K562 (cell line): ENCODE results near the gene PRMT7. TPM values are rescaled to one million over a fixed set of nuclear protein-coding genes. Genes with fewer than 3 reads are reported as not detected.

ENCODE experiments used
- ATAC-seq: fragments of 200-7000 bp; cut with Tn5 transposase; 3 replicates; pipeline ENCODE4 v1.9.1; 2020; ENCODE audit warnings: moderate library complexity
- Bru-seq: library from RNA; stranded (reverse); fragments of 400-500 nt; gene quantifications from one replicate; lab custom pipeline; 2021; lab: Mats Ljungman, UMichigan
- BruChase-seq, 2 experiments: library from RNA; stranded (reverse); fragments of 400-500 nt; gene quantifications; one replicate each; lab custom pipeline; 2021; lab: Mats Ljungman, UMichigan
- BruUV-seq: library from RNA; stranded (reverse); fragments of 400-500 nt; replicated peaks from 2 replicates; lab custom pipeline; 2021; lab: Mats Ljungman, UMichigan
- CTCF ChIA-PET: fragments of 300-600 bp; formaldehyde crosslinking; extraction: SDS; loops from one replicate; lab custom pipeline; 2021; ENCODE audit warnings: low intra/inter-chr PET ratio; lab: Yijun Ruan, JAX
- POLR2A ChIA-PET: fragments of 300-600, 350-650 bp; sonication (Branson Sonifier 250); formaldehyde crosslinking; extraction: SDS; loops from one replicate; lab custom pipeline; 2021; ENCODE audit warnings: antibody characterized with exemption, inconsistent platforms; lab: Yijun Ruan, JAX
- DNase-seq, 4 experiments: peaks; one replicate each; pipeline versions ENCODE4 v3.0.0 to v3.0.0-alpha.2; 2011 to 2018; ENCODE audit warnings: low spot score in 3 of 4, mixed read lengths in 3 of 4; ENCODE audit errors: extremely low read depth in 1 of 4
- FAIRE-seq: peaks from 2 replicates; lab custom pipeline; 2011; peaks lifted over from hg19 to GRCh38; lab: Jason Lieb, UNC
- H2AFZ ChIP-seq: 2 replicates; pipeline ENCODE4 v1.6.0; 2011; ENCODE audit warnings: low read depth, low read length, control low read depth, inconsistent platforms
- H3K27ac ChIP-seq: fragments of 200-600 bp; 3 replicates; pipeline ENCODE4 v1.8.0; 2011; ENCODE audit warnings: low read depth, mild to moderate bottlenecking, control low read depth, inconsistent platforms, low read length, moderate library complexity, mixed read lengths; ENCODE audit errors: extremely low read depth
- H3K27me3 ChIP-seq, 2 experiments: fragments of 300-600 bp in 1 of 2; 2 replicates in 1 of 2; 3 replicates in 1 of 2; pipeline versions ENCODE4 v1.6.0 to v1.8.0; 2011; ENCODE audit warnings: inconsistent platforms in 2 of 2, low read length in 2 of 2, mild to moderate bottlenecking in 1 of 2, mixed read lengths in 1 of 2, moderate library complexity in 1 of 2; ENCODE audit not compliant: control insufficient read depth in 2 of 2, insufficient read depth in 2 of 2
- H3K36me3 ChIP-seq: fragments of 300-600 bp; 3 replicates; pipeline ENCODE4 v1.8.0; 2011; ENCODE audit warnings: mild to moderate bottlenecking, low read length, inconsistent platforms; ENCODE audit not compliant: control insufficient read depth, insufficient read depth
- H3K4me1 ChIP-seq, 2 experiments: fragments of 200-600 bp in 1 of 2; replicated peaks in 1 of 2; 2 replicates in 1 of 2; 3 replicates in 1 of 2; pipeline versions ENCODE4 v1.5.1 to v1.8.0; 2011; ENCODE audit warnings: inconsistent platforms in 2 of 2, low read length in 2 of 2, mild to moderate bottlenecking in 1 of 2, mixed read lengths in 1 of 2, moderate library complexity in 1 of 2; ENCODE audit not compliant: control insufficient read depth in 2 of 2, insufficient read depth in 2 of 2
- H3K4me2 ChIP-seq: 2 replicates; pipeline ENCODE4 v1.6.1; 2011; ENCODE audit warnings: low read length, control low read depth, inconsistent platforms, mixed read lengths; ENCODE audit not compliant: insufficient read depth
- H3K4me3 ChIP-seq: fragments of 200-600 bp; sonication (generic), shearing (Covaris generic); 2 replicates; pipeline ENCODE4 v1.5.1; 2016; ENCODE audit warnings: control low read depth, inconsistent platforms
- H3K79me2 ChIP-seq: fragments of 200-600 bp; 3 replicates; pipeline ENCODE4 v1.8.0; 2011; ENCODE audit warnings: low read length, inconsistent platforms; ENCODE audit not compliant: control insufficient read depth, insufficient read depth
- H3K9ac ChIP-seq, 2 experiments: 2 replicates each; pipeline versions ENCODE4 v1.6.0 to v1.6.1; 2011; ENCODE audit warnings: low read depth in 2 of 2, low read length in 2 of 2, control low read depth in 1 of 2, inconsistent platforms in 1 of 2, mild to moderate bottlenecking in 1 of 2, mixed read lengths in 1 of 2; ENCODE audit not compliant: insufficient read depth in 1 of 2
- H3K9me1 ChIP-seq: one replicate; pipeline ENCODE4 v1.6.0; 2011; ENCODE audit warnings: inconsistent platforms, mild to moderate bottlenecking, low read length, moderate library complexity; ENCODE audit not compliant: control insufficient read depth, insufficient read depth
- H3K9me3 ChIP-seq: replicated peaks from 2 replicates; pipeline ENCODE4 v1.5.1; 2011; ENCODE audit warnings: low read depth, low read length, inconsistent platforms; ENCODE audit not compliant: control insufficient read depth, insufficient read depth
- H4K20me1 ChIP-seq: replicated peaks from 2 replicates; pipeline ENCODE4 v1.6.1; 2011; ENCODE audit warnings: low read length, inconsistent platforms, mixed read lengths; ENCODE audit not compliant: control insufficient read depth, insufficient read depth
- ARHGAP35 ChIP-seq: fragments of 450-650 bp; IDR thresholded peaks from 2 replicates; pipeline ENCODE4 v1.6.1; 2018; ENCODE audit not compliant: partially characterized antibody
- GABPA ChIP-seq: fragments of 200-800 bp; sonication (Bioruptor generic); conservative IDR thresholded peaks from 2 replicates; pipeline ENCODE4 v1.6.1; 2016; ENCODE audit warnings: low read depth, missing genetic modification characterization, missing compliant biosample characterization
- MTF1 ChIP-seq: fragments of 250-450 bp; sonication (Bioruptor Pico); IDR thresholded peaks from 2 replicates; pipeline ENCODE4 v1.9.0; 2021; ENCODE audit warnings: moderate library complexity, mild to moderate bottlenecking, inconsistent platforms, borderline replicate concordance
- WGBS: fragments of 100-300 bp; shearing (Covaris generic); methylation state at CpG from one replicate; pipeline ENCODE4 v1.1.6; 2016; ENCODE audit warnings: low coverage, mixed read lengths; ENCODE audit not compliant: insufficient coverage; ENCODE audit errors: missing lambda C conversion rate; 5-methylcytosine and 5-hydroxymethylcytosine counted together
- in situ Hi-C: fragments of 300-500 bp; cut with MboI; formaldehyde crosslinking; loops from 4 replicates; pipeline ENCODE4 v1.15.0; 2018; ENCODE audit warnings: inconsistent platforms, mixed read lengths
- intact Hi-C: fragments of 100-400 bp; cut with micrococcal nuclease; formaldehyde crosslinking; loops from 2 replicates; pipeline ENCODE4 v1.14.2; 2022
- long read RNA-seq, 3 experiments: library from polyadenylated mRNA in 2 of 3; library from RNA in 1 of 3; unstranded in 2 of 3; stranded (forward) in 1 of 3; transcript quantifications; one replicate each; pipeline ENCODE4 v2.0.0, GENCODE V29; 2019 to 2022
- polyA minus RNA-seq, 3 experiments: library from RNA; depleted of rRNA, polyadenylated mRNA; stranded (reverse); fragments of >200 nt; gene quantifications; 2 replicates each; pipeline ENCODE4 v1.2.3, GENCODE V29; 2011
- polyA plus RNA-seq, 8 experiments: library from polyadenylated mRNA; depleted of rRNA in 4 of 8; stranded (reverse) in 5 of 8; unstranded in 3 of 8; fragments of >200 nt; fragmentation: Nextera tagmentation in 2 of 8; fragmentation: Illumina TruSeq in 1 of 8; extraction: Ambion mirVana in 2 of 8; extraction: Trizol in 1 of 8; gene quantifications; 2 replicates each; pipeline versions ENCODE4 v1.2.1 to v1.2.3, GENCODE V29; 2011 to 2014; ENCODE audit warnings: inconsistent platforms in 1 of 8, missing spikeins in 1 of 8
- total RNA-seq, 7 experiments: library from RNA; depleted of rRNA in 6 of 7; stranded (reverse); fragments of >200 nt in 6 of 7; fragmentation: Illumina TruSeq in 2 of 7; extraction: Trizol in 2 of 7; gene quantifications; 2 replicates each; pipeline versions ENCODE4 v1.2.1 to v1.2.3, GENCODE V29; 2011 to 2021; ENCODE audit warnings: low replicate concordance in 1 of 7
- TF ChIP-seq, protein P1 (sequence below): fragments of 250-450 bp; sonication (Bioruptor Pico); IDR thresholded peaks from 2 replicates; pipeline ENCODE4 v1.4.0; 2020; ENCODE audit warnings: mild to moderate bottlenecking, moderate library complexity

PRMT7 gene, protein sequence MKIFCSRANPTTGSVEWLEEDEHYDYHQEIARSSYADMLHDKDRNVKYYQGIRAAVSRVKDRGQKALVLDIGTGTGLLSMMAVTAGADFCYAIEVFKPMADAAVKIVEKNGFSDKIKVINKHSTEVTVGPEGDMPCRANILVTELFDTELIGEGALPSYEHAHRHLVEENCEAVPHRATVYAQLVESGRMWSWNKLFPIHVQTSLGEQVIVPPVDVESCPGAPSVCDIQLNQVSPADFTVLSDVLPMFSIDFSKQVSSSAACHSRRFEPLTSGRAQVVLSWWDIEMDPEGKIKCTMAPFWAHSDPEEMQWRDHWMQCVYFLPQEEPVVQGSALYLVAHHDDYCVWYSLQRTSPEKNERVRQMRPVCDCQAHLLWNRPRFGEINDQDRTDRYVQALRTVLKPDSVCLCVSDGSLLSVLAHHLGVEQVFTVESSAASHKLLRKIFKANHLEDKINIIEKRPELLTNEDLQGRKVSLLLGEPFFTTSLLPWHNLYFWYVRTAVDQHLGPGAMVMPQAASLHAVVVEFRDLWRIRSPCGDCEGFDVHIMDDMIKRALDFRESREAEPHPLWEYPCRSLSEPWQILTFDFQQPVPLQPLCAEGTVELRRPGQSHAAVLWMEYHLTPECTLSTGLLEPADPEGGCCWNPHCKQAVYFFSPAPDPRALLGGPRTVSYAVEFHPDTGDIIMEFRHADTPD
- total RNA-seq (2011; cell fraction: chromatin; rRNA removed; ENCODE audit: low replicate concordance): 222 and 419 TPM in 2 replicates
- 230 and 239 TPM in 2 replicates for total RNA-seq (2011; cell fraction: nucleolus; rRNA removed)
- 180 and 199 TPM in 2 replicates for total RNA-seq (2011; cell fraction: nucleoplasm; rRNA removed)
- total RNA-seq (2014; rRNA removed): 78.3 and 90.2 TPM in 2 replicates
- 48.0 and 56.7 TPM in 2 replicates for total RNA-seq (2014; rRNA removed; fragmentation: Illumina TruSeq; extraction: Trizol)
- total RNA-seq (2015; rRNA removed; fragmentation: Illumina TruSeq; extraction: Trizol): 69.7 and 73.1 TPM in 2 replicates
- total RNA-seq (2021): 78.6 and 79.4 TPM in 2 replicates
- 69.9 and 74.1 TPM in 2 replicates for polyA plus RNA-seq (2011; rRNA removed)
- polyA plus RNA-seq (2011; cell fraction: cytosol; rRNA removed): 63.9 and 89.3 TPM in 2 replicates
- polyA plus RNA-seq (2011; cell fraction: nucleus; rRNA removed): 335 and 470 TPM in 2 replicates
- 59.7 and 71.7 TPM in 2 replicates for polyA plus RNA-seq (2012)
- polyA plus RNA-seq (2014; fragmentation: Illumina TruSeq; extraction: Trizol): 66.6 and 85.9 TPM in 2 replicates
- polyA plus RNA-seq (2014; fragmentation: Nextera tagmentation; extraction: Ambion mirVana): 10 to 100 TPM in 1 of 2 experiments, 1 to 10 TPM in 1; 6.4 to 12.6 TPM
- polyA plus RNA-seq (2014; rRNA removed): 83.7 and 88.8 TPM in 2 replicates
- polyA minus RNA-seq (2011; rRNA and poly(A)+ RNA removed): 70.0 and 109 TPM in 2 replicates
- 49.6 and 60.8 TPM in 2 replicates for polyA minus RNA-seq (2011; cell fraction: cytosol; rRNA and poly(A)+ RNA removed)
- polyA minus RNA-seq (2011; cell fraction: nucleus; rRNA and poly(A)+ RNA removed): 92.9 and 103 TPM in 2 replicates
- Bru-seq, nascent RNA: percentile 77 among the genes with signal in this experiment
- BruChase-seq, experiment 1, labeled RNA remaining after a 2-hour chase: percentile 74 among the genes with signal in this experiment
- percentile 70 among the genes with signal in this experiment for BruChase-seq, experiment 2, labeled RNA remaining after a 6-hour chase
- long read RNA-seq, experiment 1, full-length matches to known transcripts: 8 of 244 reads
- long read RNA-seq, experiment 1, partial matches to known transcripts: 54 of 244 reads
- long read RNA-seq, experiment 1, other reads (novel, unspliced or antisense): 182 of 244 reads
- long read RNA-seq, experiment 2, partial matches to known transcripts: 15 of 72 reads
- long read RNA-seq, experiment 2, other reads (novel, unspliced or antisense): 54 of 72 reads
- long read RNA-seq, experiment 3, partial matches to known transcripts: 5 of 59 reads
- long read RNA-seq, experiment 3, other reads (novel, unspliced or antisense): 53 of 59 reads

GRCh38 chr16:68310774-68311511 lies at the start of gene PRMT7, which contains the start of gene SLC7A6OS:
PRMT7 (plus strand) TSS chr16:68311019; CDS start chr16:68315980, 4,961 bp downstream.
SLC7A6OS (minus strand) TSS chr16:68310946; CDS start chr16:68310926, 20 bp downstream.
- no peaks in the 10 kb centered on the region for H3K9me3 ChIP-seq
- peak within 1 kb of the TSS; percentile 78 to 94 for H3K9ac ChIP-seq
- H3K4me2 ChIP-seq: peak within 1 kb of the TSS; percentile 94
- under 1% methylated on average over 53 of the region's 62 CpGs for WGBS
- TSS peak; percentile 60 for BruUV-seq
- DNase-seq (peak; percentile 92 to 96 (median 94)), FAIRE-seq (peak; percentile 92), ATAC-seq (peak; percentile 99)
- peaks cover 14 to 28% of the 10 kb centered on the region in 2 experiments; a peak in 4 of 5 replicates for H3K4me1 ChIP-seq
- in situ Hi-C loops (loop anchor here (10.0 kb wide), 1 partner anchor 316 kb away; the partner anchor contains the start of gene DPEP2), intact Hi-C loops (loop anchor here (1.0 kb wide), 1 partner anchor 46 kb away; no protein-coding TSS in a partner anchor)
- peak within 1 kb of the TSS; percentile 79 for H3K27ac ChIP-seq
- H2AFZ ChIP-seq: peak within 1 kb of the TSS; percentile 83
- H3K4me3 ChIP-seq: peak within 1 kb of the TSS; percentile 81
- no peaks in the 10 kb centered on the region for H3K9me1 ChIP-seq
- H3K27me3 ChIP-seq: no peaks in the 10 kb centered on the region
- peaks cover 79% of the 10 kb centered on the region for H3K79me2 ChIP-seq
- ChIA-PET CTCF (no interaction called here), POLR2A (interaction anchor here (0.5 to 1.7 kb wide), 19 partner anchors 9 to 190 kb away, joined by 3 to 17 read pairs (median 4); partner anchors contain the start of gene SLC7A6)
- no peaks in the 10 kb centered on the region for H4K20me1 ChIP-seq
- peaks cover 70% of the 10 kb centered on the region for H3K36me3 ChIP-seq
- TF ChIP-seq MTF1 (CRISPR knock-in tag): no peak
- TF ChIP-seq, protein P1, sequence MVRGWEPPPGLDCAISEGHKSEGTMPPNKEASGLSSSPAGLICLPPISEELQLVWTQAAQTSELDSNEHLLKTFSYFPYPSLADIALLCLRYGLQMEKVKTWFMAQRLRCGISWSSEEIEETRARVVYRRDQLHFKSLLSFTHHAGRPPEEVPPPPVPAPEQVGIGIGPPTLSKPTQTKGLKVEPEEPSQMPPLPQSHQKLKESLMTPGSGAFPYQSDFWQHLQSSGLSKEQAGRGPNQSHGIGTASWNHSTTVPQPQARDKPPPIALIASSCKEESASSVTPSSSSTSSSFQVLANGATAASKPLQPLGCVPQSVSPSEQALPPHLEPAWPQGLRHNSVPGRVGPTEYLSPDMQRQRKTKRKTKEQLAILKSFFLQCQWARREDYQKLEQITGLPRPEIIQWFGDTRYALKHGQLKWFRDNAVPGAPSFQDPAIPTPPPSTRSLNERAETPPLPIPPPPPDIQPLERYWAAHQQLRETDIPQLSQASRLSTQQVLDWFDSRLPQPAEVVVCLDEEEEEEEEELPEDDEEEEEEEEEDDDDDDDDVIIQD (CRISPR knock-in tag): no peak
- peak; percentile 69 for TF ChIP-seq GABPA (tag)
- no peak for TF ChIP-seq ARHGAP35
